Activated B cell treated with CpG ODN at 0.5 μM for 24 hours (primary cell): ENCODE data around the gene AURKA. TPM values are rescaled to one million over a fixed set of nuclear protein-coding genes. Genes with fewer than 3 reads are reported as not detected.

Experiments used
- ATAC-seq: fragments of 200-7000 bp; cut with Tn5 transposase; one replicate; pipeline ENCODE4 v1.10.0; 2021; ENCODE audit warnings: low read depth, mild to moderate bottlenecking, moderate library complexity
- CTCF ChIA-PET: fragments of 350-600 bp; sonication (Branson Sonifier 250); formaldehyde crosslinking; loops from one replicate; lab custom pipeline; 2021; ENCODE audit warnings: antibody characterized with exemption; lab: Charles Lee
- POLR2A ChIA-PET: fragments of 350-600 bp; sonication (Branson Sonifier 250); formaldehyde crosslinking; loops from one replicate; lab custom pipeline; 2021; ENCODE audit warnings: antibody characterized with exemption; lab: Charles Lee
- DNase-seq: peaks from one replicate; pipeline ENCODE4 v3.0.0; 2022
- H3K27ac Mint-ChIP-seq: one replicate; pipeline ENCODE4 v1.8.0; 2020; ENCODE audit warnings: mixed read lengths
- H3K27me3 Mint-ChIP-seq: one replicate; pipeline ENCODE4 v1.8.0; 2021; ENCODE audit warnings: mixed read lengths
- H3K36me3 Mint-ChIP-seq: one replicate; pipeline ENCODE4 v1.8.0; 2021; ENCODE audit warnings: low read depth, mixed read lengths
- H3K4me1 Mint-ChIP-seq: one replicate; pipeline ENCODE4 v1.8.0; 2021; ENCODE audit warnings: mixed read lengths
- H3K4me3 Mint-ChIP-seq: one replicate; pipeline ENCODE4 v1.8.0; 2020; ENCODE audit warnings: mild to moderate bottlenecking, mixed read lengths
- H3K9me3 Mint-ChIP-seq: one replicate; pipeline ENCODE4 v1.8.0; 2020; ENCODE audit warnings: mixed read lengths
- CTCF ChIP-seq: fragments of 200-600 bp; IDR thresholded peaks from one replicate; pipeline ENCODE4 v1.8.0; 2022; ENCODE audit warnings: antibody characterized with exemption, mild to moderate bottlenecking
- intact Hi-C: fragments of 100-400 bp; cut with micrococcal nuclease; formaldehyde crosslinking; loops from one replicate; pipeline ENCODE4 v1.15.1; 2024
- total RNA-seq: library from RNA; stranded (reverse); gene quantifications from 2 replicates; pipeline ENCODE4 v1.2.3, GENCODE V29; 2022

Gene AURKA
- total RNA-seq, 1 donor from 2014 or later = 3.8 TPM

GRCh38 chr20:56323656-56324055 lies 68.4 kb downstream of the AURKA start:
- no peaks in the 10 kb centered on the region for H3K36me3 Mint-ChIP-seq
- no peaks in the 10 kb centered on the region for H3K9me3 Mint-ChIP-seq
- TF ChIP-seq CTCF = no peak
- intact Hi-C loops = no loop called here
- ATAC-seq (no peak), DNase-seq (no peak)
- H3K27ac Mint-ChIP-seq = no peak overlapping the region
- H3K4me1 Mint-ChIP-seq = no peaks in the 10 kb centered on the region
- ChIA-PET POLR2A (no interaction called here), CTCF (no interaction called here)
- no peak overlapping the region for H3K4me3 Mint-ChIP-seq
- H3K27me3 Mint-ChIP-seq = peaks cover 4% of the 10 kb centered on the region

- no peak for TF ChIP-seq CTCF
- Mint-ChIP-seq H3K9me3 (no peaks in the 10 kb centered on the region), H3K4me1 (no peaks in the 10 kb centered on the region), H3K4me3 (no peak overlapping the region), H3K36me3 (no peaks in the 10 kb centered on the region), H3K27me3 (peaks cover 4% of the 10 kb centered on the region), H3K27ac (no peak overlapping the region)
- ChIA-PET CTCF (no interaction called here), POLR2A (no interaction called here)
- DNase-seq (no peak), ATAC-seq (no peak)
- intact Hi-C loops = no loop called here
These were observed 68.8 kb downstream of the AURKA start for GRCh38 chr20:56323206-56323605.

- H3K27ac Mint-ChIP-seq = no peak overlapping the region
- POLR2A ChIA-PET = no interaction called here
- no peaks in the 10 kb centered on the region for H3K4me1 Mint-ChIP-seq
- TF ChIP-seq CTCF = no peak
- H3K36me3 Mint-ChIP-seq = no peaks in the 10 kb centered on the region
- no peaks in the 10 kb centered on the region for H3K9me3 Mint-ChIP-seq
- ATAC-seq (no peak), DNase-seq (no peak)
- peaks cover 5% of the 10 kb centered on the region for H3K27me3 Mint-ChIP-seq
- intact Hi-C loops = no loop called here
- H3K4me3 Mint-ChIP-seq = no peak overlapping the region
- CTCF ChIA-PET = no interaction called here
These were observed 69.3 kb downstream of the AURKA start for GRCh38 chr20:56322681-56323080.

Other genes with a start within 250 kb of the AURKA start
- not detected in 2 replicates for gene MC3R, start 143.5 kb downstream of the AURKA start, total RNA-seq
- 5.2 and 5.3 TPM in 2 replicates for gene FAM210B, start 33.2 kb downstream of the AURKA start, total RNA-seq
- 31.4 and 36.2 TPM in 2 replicates for gene CSTF1, start 430 bp upstream of the AURKA start, total RNA-seq
- 0.29 and 0.51 TPM in 2 replicates for gene CASS4, start 20.0 kb upstream of the AURKA start, total RNA-seq
- gene RTF2, start 76.4 kb upstream of the AURKA start, total RNA-seq = 81.0 and 81.1 TPM in 2 replicates
- 1.9 and 2.6 TPM in 2 replicates for gene FAM209A, start 132.5 kb upstream of the AURKA start, total RNA-seq
- gene FAM209B, start 141.0 kb upstream of the AURKA start, total RNA-seq = 1.4 and 1.5 TPM in 2 replicates
- not detected in 2 replicates for gene TFAP2C, start 237.1 kb upstream of the AURKA start, total RNA-seq